Adrenal gland (tissue), 5 donors: Measurements from ENCODE around the gene KCNK16.

Source experiments
- CTCF ChIP-seq, 6 experiments: fragments of 450-650 bp in 4 of 6; fragments of 200-600 bp in 2 of 6; sonication (generic) in 1 of 6; IDR thresholded peaks; 1 replicate in 5 of 6; 2 replicates in 1 of 6; pipeline versions ENCODE4 v1.5.1 to v1.8.0; 2016 to 2021; ENCODE audit warnings: antibody characterized with exemption in 6 of 6, mild to moderate bottlenecking in 2 of 6, moderate library complexity in 1 of 6
- POLR2A ChIP-seq, 2 donors: fragments of 450-650 bp; IDR thresholded peaks; one replicate each; pipeline ENCODE4 v1.6.1; 2017; ENCODE audit warnings: antibody characterized with exemption in 2 of 2, mild to moderate bottlenecking in 2 of 2, moderate library complexity in 1 of 2
- donor health status: DM: no; HTN: no; CAD: no.

- TF ChIP-seq CTCF (IDR thresholded peaks at IDR 0.05) (no peak), POLR2A (IDR thresholded peaks at IDR 0.05) (no peak)
Measured at GRCh38 chr6:39319621-39320362, 2.7 kb downstream of the KCNK16 start.
